Stimulated activated CD4-positive, alpha-beta T cell treated with anti-CD3 and anti-CD28 coated beads, Interleukin-1b, Interleukin-23, amount 100 ng/mL, for 4 hours (primary cell): ENCODE measurements around the gene RAB17.
A peak's percentile ranks its signal among the peaks of the same experiment; 100 is the strongest.

ENCODE experiments used
- DNase-seq, 2 donors: peaks; one replicate each; pipeline ENCODE4 v3.0.0-alpha.2; 2020; ENCODE audit warnings: low read depth in 2 of 2

RAB17 gene

GRCh38 chr2:237577956-237578870, 12.3 kb downstream of the RAB17 start:
- DNase-seq, result no peak

- no peak for DNase-seq
These were observed 13.1 kb downstream of the RAB17 start for GRCh38 chr2:237577458-237577857.

GRCh38 chr2:237576974-237577373, 13.6 kb downstream of the RAB17 start:
- DNase-seq, result no peak

GRCh38 chr2:237575869-237576862, 14.4 kb downstream of the RAB17 start:
- DNase-seq, result no peak

- DNase-seq, result no peak
These were observed 15.4 kb downstream of the RAB17 start for GRCh38 chr2:237574894-237575868.

GRCh38 chr2:237574467-237574866, 16.1 kb downstream of the RAB17 start:
- no peak for DNase-seq

GRCh38 chr2:237573721-237574415, 16.7 kb downstream of the RAB17 start:
- no peak for DNase-seq

- no peak for DNase-seq
These were observed 17.8 kb downstream of the RAB17 start for GRCh38 chr2:237572742-237573101.

GRCh38 chr2:237572021-237572741, 18.4 kb downstream of the RAB17 start:
- DNase-seq, result peak; percentile 88 to 92

- DNase-seq, result no peak
These were observed 19.0 kb downstream of the RAB17 start for GRCh38 chr2:237571551-237571950.

- no peak for DNase-seq
These were observed 19.7 kb downstream of the RAB17 start for GRCh38 chr2:237570776-237571335.

- DNase-seq, result no peak
These were observed 20.6 kb downstream of the RAB17 start for GRCh38 chr2:237569896-237570295.

- DNase-seq, result no peak
These were observed 21.5 kb downstream of the RAB17 start for GRCh38 chr2:237569041-237569440.

GRCh38 chr2:237568121-237568660, 22.3 kb downstream of the RAB17 start:
- no peak for DNase-seq

- DNase-seq, result no peak
These were observed 23.1 kb downstream of the RAB17 start for GRCh38 chr2:237567276-237568029.

GRCh38 chr2:237566401-237567235, 23.9 kb downstream of the RAB17 start, which contains the start of gene PRLH:
Gene PRLH (plus strand): TSS chr2:237566574. CDS start chr2:237566574, 0 bp downstream.
- DNase-seq, result no peak

- DNase-seq, result no peak
These were observed 24.6 kb downstream of the RAB17 start for GRCh38 chr2:237565974-237566373.
